GM15510 (cell line): ENCODE measurements around the gene HSF2.

Experiments used
- POLR2A ChIP-seq: IDR thresholded peaks from 3 replicates; pipeline ENCODE4 v1.6.1; 2011; ENCODE audit warnings: borderline replicate concordance; ENCODE audit not compliant: insufficient read length; ENCODE audit errors: extremely low read depth

The HSF2 gene

DNA sequence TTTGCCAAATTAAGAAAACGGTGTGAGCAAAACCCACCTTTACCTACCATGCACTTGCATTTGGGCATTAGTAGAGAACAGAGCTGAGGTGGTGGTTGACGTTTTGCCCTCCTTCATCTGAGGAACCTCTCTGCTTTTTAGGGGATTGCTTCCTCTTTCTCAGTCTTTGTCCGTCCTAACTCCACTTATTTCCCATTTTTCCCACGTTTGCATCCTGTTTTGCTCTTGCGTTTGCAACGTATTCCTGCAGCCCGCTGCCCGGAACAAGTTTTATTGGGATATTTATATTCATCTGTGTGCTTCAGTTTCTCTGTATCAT, 72.5 kb downstream of the HSF2 start:
- TF ChIP-seq POLR2A, result no peak

- TF ChIP-seq POLR2A, result no peak
Observed at GRCh38 chr6:122476131-122476530, 76.7 kb downstream of the HSF2 start.

DNA sequence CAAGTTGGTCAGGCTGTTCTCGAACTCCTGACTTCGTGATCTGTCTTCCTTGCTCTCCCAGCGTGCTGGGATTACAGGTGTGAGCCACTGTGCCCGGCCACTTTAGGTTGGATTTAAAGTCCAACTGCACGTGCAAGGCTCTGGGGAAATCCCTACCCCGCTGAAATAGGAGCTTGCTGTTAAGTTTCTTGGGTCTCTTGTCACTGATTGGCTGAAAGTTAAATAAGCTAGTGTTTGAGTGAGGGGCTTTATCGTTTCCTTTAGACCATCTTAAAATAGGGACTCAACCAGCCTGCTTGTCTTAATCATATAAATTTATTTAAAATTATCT, 83.3 kb downstream of the HSF2 start:
- no peak for TF ChIP-seq POLR2A
